ENCODE results near the gene FOXA3.

Gene FOXA3

GRCh38 chr19:45905011-45905410 lies 40.9 kb downstream of the FOXA3 start:
- no peak for TF ChIP-seq CTCF (IDR thresholded peaks at IDR 0.05; ENCODE audit: extremely low read depth, missing control alignments)
- no peak for DNase-seq (ENCODE audit: low spot score)

- DNase-seq (ENCODE audit: low spot score) = no peak
- no peak for TF ChIP-seq CTCF (IDR thresholded peaks at IDR 0.05; ENCODE audit: extremely low read depth, missing control alignments)
Measured at GRCh38 chr19:45906221-45906620, 42.1 kb downstream of the FOXA3 start.

GRCh38 chr19:45908956-45909355 lies 44.8 kb downstream of the FOXA3 start:
- no peak for DNase-seq (ENCODE audit: low spot score)
- no peak for TF ChIP-seq CTCF (IDR thresholded peaks at IDR 0.05; ENCODE audit: extremely low read depth, missing control alignments)

- no peak for TF ChIP-seq CTCF (IDR thresholded peaks at IDR 0.05; ENCODE audit: extremely low read depth, missing control alignments)
- no peak for DNase-seq (ENCODE audit: low spot score)
Measured at GRCh38 chr19:45911291-45911690, 47.2 kb downstream of the FOXA3 start.

- no peak for DNase-seq (ENCODE audit: low spot score)
- TF ChIP-seq CTCF (IDR thresholded peaks at IDR 0.05; ENCODE audit: extremely low read depth, missing control alignments) = no peak
Measured at GRCh38 chr19:45913874-45914830, 50.0 kb downstream of the FOXA3 start, which contains the start of gene NANOS2. Gene NANOS2 (minus strand): TSS chr19:45914778. CDS start chr19:45914693, 85 bp downstream.

GRCh38 chr19:45917421-45918091 lies 53.4 kb downstream of the FOXA3 start:
- no peak for DNase-seq (ENCODE audit: low spot score)
- no peak for TF ChIP-seq CTCF (IDR thresholded peaks at IDR 0.05; ENCODE audit: extremely low read depth, missing control alignments)

GRCh38 chr19:45918721-45919120 lies 54.6 kb downstream of the FOXA3 start:
- no peak for DNase-seq (ENCODE audit: low spot score)
- no peak for TF ChIP-seq CTCF (IDR thresholded peaks at IDR 0.05; ENCODE audit: extremely low read depth, missing control alignments)
